SKM-1 (cell line): ENCODE results near the gene ACVR1.

ENCODE experiments used
- DNase-seq: peaks from one replicate; lab custom pipeline; 2025; ENCODE audit not compliant: unreplicated experiment; lab: John Stamatoyannopoulos, UW

ACVR1 gene

DNA sequence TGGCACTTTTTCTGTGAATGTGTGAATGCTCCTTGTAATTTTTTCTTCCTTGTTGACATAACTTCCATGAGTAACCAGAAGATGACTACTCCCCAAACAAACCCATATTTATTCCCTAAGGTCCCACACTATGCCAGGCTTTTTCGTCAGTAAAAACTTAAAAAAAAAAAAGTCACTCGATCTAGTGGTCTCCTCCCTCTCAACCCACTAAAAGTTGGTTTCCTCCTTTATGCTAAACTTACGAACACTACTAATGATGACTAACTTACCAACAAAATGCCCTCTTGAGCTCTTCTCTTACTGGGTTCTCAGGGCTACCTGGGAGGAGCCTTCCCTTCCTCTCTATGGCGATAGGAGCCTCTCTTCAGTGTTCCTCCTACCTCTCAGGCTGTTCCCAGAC, 18.2 kb downstream of the ACVR1 start:
- no peak for DNase-seq

DNA sequence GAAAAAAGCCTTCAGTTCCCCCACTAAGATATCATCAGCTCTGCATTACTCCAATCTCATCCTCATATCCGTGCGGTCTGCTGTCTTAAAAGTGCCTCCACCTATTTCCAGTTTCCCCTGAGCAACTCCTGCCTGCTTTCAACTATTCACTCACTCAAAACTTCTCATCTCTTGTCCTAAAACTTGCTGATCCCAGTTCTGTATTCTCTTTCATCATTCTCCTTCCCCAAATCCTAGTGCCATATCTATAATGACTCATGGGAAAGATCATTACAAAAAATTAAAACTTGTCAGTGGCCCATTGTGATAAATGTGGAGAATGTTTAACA, 20.0 kb downstream of the ACVR1 start:
- no peak for DNase-seq

DNA sequence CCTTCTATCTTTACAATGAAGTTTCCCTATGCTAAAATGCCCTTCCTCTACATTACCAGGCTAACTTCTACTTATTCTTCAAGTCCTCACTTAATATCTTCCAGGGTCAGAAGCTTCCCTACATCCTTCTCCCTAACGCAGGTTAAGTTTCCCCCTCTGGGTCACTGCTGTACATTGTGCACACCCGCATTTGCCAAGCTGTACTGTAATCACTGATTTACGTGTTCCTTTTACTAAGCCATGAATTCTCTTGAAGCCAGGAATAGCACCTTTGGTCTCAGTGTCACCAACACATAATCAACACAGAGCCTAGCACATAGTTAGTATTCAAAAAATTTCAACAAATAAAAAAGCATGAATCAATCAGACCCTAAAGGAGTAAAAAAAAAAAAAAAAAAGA, 22.3 kb downstream of the ACVR1 start:
- DNase-seq: no peak

DNA sequence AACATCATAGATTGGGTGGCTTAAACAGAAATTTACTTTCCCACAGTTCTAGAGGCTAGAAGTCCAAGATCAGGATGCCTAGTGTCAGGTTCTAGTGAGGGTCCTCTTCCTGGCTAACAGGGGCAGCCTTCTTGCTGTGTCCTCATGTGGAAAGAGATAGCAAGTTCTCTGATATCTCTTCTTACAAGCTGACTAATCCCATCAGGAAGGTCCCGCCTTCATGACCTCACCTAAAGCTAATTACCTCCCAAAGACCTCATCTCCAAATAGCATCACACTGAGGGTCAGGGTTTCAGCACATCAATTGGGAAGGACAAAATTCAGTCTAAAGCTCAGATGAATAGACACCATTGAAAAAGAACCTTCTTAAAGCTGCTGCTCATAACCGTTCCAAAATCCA, 22.9 kb downstream of the ACVR1 start:
- no peak for DNase-seq

DNA sequence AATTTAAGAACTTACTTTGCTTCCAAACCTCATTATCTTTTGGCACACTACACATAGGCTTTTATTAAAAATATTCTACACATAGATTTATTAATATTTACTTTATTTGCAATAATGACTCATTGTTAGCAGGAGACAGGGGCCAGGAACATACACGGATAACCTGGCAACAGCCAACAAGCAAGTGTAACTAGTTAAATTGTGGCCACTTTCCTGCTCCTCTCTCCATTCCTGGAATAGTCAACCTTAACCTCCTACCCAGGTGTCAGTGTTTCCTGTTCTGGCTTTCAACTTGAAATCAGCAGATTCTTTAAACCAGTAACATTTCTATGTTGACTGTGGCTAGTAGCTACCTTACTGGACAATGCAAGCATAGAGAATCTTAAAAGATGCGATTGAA, 26.5 kb downstream of the ACVR1 start:
- no peak for DNase-seq

DNA sequence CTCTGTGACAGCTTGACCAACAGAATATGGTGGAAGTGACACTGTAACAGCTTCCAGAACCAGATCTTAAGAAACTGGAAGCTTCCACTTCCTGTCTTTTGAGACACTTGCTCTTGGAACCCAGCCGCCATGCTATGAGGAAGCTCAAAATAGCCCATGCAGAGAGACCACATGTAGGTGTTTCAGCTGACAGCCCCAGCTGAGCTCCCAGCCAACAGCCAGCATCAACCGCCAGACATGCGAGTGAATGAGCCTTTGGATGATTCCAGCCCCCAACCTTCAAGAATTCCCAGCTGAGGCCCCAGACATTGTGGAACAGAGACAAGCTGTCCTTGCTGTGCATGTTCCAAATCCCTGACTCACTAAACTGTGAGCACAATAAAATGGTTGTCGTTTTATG, 27.9 kb downstream of the ACVR1 start:
- no peak for DNase-seq

DNA sequence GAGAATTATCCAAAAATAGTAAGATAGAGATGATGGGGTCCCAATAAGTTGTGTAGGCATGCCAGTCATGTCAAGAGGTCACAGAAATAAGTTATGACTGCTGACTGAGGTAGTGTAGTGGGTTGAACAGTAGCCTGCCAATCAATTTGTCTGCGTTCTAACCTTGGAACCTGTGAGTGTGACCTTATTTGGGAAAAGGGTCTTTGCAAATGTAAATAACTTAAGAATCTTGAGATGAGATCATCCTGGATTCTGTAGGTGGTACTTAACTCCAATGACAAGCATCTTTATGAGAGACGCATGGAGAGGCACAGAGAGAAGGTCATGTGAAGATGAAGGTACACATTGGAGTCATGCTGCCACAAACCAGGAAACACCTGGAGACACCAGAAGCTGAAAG, 31.0 kb downstream of the ACVR1 start:
- no peak for DNase-seq

DNA sequence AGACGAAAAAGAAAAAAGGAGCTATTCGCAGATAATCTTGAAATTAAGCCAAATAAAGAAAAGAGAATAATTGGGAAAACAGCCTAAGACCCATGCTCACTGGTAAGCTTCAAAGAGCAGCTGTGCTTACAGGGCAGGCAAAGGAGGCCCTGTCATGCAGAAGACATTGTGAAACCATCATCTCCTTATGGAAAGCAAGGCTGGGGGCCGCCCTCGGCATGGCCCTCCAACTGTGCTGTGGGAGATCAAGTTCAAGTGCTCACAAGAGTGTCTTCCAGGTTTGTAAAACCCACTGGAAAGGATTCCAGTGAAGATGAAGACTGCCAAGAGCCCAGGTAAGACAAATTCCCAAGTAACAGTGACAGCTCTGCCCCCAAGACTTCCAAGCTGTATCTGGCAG, 32.2 kb downstream of the ACVR1 start:
- DNase-seq: no peak

DNA sequence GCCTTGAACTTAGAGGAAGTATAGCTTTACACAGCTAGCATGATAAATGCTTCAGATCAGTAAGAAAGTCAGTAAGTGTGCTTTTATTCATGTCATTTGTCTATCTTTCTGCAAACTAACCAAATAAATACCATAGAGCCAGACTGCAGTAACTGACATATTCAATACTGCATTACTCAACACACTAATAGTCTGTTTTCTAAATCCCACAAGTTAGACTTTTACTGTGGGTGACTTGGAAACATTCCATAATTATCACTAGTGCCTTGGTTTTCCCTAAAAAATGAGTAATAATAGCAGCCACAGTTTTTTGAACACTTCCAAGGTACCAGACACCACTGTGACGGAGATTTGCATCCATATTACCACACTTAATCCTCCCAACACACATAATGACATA, 33.0 kb downstream of the ACVR1 start:
- no peak for DNase-seq

DNA sequence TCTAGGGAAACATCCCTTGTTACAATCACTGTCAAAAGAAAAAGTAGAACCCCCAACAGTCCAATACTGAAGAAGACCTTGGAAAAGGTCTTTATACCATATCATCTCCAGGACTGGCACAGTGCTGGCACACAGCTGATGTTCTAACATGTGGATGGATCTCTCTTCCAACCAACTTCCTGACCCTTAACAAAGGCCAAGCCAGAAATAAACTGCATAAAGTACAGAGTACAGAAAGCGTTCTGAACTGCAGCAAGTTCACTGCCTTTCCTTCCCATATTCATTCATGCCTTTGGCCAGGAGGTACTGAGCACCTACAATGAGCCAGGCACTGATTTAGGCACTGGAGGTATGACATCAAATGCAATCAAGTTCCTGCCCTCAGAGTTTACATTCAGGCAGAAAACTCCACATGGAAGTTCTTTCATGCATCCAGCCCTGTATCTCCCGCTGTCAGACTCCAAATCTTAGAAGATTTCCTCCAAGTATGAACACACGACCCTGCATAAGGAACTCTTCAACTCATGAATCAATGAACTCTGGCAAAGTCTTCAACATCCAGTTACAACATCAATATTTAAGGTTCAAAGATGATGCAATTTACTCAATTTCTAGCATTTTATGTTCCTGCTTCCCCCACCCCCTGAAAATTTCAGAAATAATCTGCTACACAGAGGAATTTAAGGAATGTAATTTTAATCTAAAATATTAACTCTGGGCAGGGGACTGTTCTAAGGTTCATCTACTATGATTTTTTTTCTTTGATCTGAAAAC, 33.8 kb downstream of the ACVR1 start:
- DNase-seq: no peak

DNA sequence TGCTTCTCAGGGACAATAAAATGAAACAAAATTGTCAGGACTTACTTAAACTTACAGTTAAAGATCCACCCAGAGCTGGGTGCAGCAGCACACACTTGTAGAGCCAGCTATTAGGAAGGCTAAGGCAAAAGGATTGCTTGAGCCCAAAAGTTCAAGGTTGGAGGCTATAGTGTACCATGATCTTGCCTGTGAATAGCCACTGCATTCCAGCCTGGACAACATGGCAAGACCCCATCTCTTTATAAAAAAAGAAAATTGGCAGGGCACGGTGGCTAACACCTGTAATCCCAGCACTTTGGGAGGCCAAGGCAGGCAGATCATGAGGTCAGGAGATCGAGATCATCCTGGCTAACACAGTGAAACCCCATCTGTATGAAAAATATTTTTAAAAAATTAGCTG, 34.6 kb downstream of the ACVR1 start:
- no peak for DNase-seq

DNA sequence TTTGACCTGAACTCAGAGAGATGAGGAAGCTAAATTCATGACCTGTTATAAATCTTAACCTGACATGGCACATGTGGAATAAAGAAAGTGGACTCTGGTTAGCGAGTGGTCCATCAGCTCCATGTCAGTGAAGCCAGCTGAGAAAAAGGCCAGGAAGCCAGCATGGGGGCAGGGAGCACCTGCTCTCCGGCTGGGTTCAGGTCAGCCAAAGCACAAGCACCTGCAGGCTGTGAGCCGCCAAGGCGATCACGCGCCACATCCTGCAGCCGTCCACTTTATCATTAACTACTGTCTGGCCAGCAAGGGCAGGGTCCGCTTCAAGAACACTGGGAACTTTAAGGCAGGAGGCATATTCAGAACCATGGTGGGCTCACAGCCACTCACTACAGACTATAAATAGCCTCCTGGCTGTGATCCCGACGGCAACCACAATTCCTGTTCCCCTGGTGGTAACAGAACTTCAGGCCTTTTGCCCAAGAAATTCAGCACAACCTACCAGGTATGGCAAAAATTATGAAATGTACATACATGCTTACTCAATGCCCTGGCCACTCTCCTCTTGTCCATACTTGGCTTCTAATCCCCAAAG, 35.5 kb downstream of the ACVR1 start:
- no peak for DNase-seq

DNA sequence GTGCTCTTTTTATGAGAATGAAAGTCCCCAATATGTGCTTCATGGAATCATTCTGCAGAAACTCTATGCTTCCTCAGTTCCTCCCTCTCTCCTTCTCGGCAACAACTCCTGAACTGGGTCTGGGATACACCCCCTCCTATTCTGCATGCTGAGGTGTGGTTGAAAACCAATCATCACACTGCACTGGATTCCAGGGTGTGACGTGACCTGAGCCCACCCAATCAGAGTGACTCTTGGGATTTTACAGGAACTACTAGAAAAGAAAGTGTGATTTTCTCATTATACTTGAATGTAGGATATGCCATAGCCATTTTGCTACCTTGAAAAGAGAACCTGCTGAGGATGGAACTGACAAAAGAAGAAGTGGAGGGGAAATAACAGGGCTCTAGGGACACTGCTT, 36.3 kb downstream of the ACVR1 start:
- DNase-seq: no peak

DNA sequence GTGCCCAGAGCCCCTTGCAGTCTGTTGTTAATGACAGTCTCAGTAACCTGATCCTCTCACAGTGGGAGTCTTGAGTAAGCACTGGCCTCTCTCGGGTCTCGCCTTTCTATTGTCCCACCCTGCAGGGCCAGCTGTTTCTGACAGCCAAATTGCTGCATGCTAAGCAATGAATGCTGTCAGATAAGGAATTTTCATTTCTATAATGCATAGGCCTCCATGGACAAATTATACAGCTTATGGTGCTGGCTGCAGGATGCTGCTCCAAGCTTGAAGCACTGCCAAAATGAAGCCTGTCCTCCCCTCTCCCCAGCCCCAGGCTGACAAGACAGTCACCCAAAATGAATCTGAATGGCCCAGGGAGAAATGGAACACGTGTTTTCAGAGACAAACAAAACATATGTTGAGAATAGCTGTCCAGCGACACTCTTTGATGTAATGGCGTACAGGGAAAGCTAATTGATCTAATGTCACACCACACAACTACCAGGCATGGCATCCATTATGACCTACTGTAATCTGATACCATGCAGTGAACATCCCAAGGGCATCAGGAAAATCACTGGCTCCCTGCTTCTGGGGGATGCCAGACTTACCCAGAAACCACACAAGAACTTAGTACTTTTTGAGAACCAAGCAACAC, 36.8 kb downstream of the ACVR1 start:
- no peak for DNase-seq

DNA sequence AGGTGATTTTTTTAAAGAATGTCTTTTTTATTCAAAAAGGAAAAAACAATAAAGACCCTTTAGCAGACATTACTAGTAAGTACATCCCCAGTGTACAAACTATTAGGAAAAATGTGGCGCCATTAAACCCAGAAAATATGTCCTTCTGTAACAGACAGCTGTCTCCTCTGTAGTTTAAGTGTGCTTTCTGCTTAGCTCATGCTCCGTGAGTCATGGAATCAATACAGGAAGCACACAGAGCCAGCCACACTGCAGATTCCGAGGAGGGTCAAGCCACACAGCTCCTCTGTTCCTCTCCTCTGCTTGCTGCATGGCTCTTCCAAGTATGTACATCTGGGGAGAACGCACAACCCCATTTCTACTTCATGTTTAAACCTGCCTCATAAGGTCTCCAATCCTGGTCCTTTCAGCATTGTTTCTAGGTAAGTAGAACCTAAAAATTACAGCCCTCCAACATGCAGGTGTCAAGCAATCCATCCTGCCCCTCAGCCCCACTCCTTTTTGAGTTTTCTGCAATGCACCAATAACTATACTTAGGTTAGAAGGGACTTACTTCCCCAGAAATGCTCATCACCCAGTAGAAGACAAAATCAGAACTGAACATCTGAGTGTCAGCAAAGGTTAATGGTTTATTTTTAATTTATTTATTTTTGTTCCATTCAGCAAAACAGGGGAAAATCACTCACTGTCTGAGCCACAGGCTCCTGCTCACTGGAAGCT, 37.5 kb downstream of the ACVR1 start:
- DNase-seq: peak; percentile 73

DNA sequence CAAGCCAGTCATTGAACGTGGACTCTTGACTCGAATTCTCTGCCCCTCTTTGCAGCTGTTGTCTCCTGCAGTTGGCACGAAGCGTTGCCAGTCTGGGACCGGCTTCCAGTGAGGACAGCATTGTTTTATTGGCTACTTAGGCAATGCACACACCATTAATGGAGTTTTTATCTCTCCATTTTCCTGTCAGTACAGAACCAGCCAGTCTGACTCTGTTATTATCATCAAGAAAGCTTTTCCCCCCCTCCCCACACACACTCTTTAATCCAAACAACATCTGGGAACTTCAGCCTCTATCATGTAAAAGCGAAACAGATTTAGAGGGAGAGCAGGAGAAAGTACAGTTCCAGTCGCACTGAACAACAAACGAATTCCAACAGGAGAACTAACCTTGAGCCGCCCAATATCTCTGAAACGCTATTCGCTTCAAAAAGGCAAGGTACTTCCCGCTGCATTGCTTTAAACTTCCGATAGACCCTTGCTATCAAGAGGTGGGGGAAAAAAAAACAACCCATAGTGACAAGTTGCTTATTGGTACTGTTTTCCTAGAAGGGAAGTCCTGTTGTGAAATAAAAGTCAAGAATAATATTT, 38.2 kb downstream of the ACVR1 start:
- DNase-seq: no peak

DNA sequence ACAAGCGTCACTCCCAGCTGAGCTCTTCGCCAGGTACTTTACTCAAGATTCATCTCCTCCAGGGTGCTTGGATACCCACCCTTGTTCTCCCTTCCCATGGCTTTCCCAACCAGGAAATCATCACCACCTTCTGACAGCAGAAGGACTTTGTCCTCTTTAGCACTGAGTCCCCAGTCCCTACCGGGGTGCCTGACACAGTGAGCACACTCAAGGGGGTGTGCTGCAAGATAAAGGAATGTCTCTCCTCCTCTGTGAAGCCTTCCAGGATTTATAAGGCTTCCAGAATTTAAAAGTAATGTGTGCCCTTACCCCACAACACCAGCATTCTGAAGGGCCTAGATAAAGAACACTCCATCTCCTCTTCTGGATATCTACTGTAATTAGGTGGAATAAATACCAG, 39.6 kb downstream of the ACVR1 start:
- no peak for DNase-seq

DNA sequence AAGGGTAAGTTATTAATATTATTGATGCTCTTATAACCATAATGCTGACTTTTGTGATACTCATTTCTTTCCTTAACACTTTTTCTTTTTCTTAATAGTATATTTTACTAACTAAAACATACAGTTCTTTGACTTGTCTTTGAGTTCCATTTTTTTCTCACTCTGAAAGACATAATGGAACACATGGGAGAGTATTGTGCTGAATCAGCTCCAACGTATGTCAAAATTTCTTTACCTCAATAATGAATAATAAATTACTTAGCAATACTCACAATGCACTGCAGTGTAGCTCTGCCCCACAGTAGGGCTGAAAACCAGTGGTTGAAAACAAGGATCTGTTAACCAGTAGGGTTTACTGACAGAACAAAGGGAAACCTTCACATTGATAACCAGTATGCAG, 40.7 kb downstream of the ACVR1 start:
- no peak for DNase-seq

DNA sequence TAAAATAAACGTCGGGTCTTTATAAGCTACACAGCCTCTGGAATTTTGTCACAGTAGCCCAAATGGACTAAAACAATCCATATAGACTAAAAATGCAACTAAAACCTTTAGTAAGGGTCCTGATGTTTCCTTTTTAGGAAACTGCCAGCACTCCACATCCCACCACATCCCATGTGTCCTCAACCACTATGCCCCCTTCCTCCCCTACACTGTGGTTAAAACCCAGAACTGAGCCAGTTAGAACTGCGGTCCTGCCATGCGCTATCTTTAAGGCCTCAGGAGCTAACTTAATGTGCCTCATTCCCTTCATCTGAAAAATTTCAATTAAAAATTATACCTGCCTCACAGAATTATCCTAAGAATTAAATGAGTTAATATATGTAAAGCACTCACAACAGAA, 41.1 kb downstream of the ACVR1 start:
- no peak for DNase-seq

DNA sequence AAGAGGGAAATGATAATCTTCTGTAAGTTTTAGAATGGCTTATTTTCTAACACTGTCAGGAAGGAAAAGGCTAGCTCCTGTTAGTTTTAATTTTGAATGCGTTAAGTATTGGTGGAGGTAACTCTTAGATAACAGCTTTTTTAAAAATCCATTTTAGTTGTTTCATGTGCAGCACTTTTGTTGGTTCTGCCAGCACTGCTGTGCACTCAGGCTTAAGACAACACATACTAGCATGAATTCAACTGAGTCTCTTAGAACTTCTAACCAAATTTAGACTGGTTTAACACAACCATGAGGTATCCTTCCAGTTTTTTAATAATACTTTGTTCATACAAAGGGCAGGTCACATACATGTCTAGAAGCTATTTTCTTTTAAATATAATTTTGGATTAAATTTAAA, 42.4 kb downstream of the ACVR1 start:
- DNase-seq: no peak

DNA sequence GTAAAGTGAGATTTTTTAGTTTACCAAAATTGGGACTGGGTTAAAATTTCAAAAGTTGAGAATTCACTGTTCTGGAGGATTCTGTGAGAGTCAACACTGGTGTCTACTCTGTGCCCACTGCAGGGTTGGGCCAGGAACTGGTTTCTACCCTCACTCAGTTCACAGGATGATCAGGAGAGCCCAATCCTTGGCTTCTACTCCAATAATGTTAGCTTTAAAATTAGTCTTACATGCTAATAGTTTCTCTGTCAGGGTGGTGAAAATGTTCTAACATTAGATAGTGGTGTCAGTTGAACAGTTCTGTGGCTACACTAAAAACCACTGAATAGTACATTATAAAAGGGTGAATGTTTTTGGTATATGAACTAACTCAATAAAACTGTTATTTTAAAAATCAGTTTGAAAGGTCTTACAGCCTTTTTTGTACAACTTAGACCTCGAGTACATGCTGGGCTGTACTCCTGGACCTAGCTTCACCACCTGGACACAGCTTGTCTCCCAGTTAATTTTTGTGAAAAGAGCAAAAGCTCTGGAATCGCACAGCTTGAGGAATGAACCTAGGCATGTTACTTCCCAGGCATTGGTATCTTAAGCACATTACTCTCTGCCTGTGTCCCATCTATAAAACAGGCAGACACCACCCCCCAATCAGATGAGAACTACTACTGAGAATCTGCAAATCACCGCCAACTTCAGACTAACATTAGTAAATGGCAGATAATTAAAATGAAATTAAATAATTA, 44.4 kb downstream of the ACVR1 start:
- no peak for DNase-seq
